Posterior cingulate gyrus (tissue), 11 donors: Measurements from ENCODE around the gene COL5A2.
A peak's percentile ranks its signal among the peaks of the same experiment; 100 is the strongest.

Experiments
- DNase-seq, 10 donors: peaks; one replicate each; pipeline versions ENCODE4 v3.0.0 to v3.0.0-alpha.2; 2020 to 2021; ENCODE audit warnings: mixed read lengths in 3 of 10
- intact Hi-C: fragments of 100-400 bp; cut with DNase I; formaldehyde crosslinking; loops from one replicate; pipeline ENCODE4 v1.15.1; 2023

The COL5A2 gene

DNA sequence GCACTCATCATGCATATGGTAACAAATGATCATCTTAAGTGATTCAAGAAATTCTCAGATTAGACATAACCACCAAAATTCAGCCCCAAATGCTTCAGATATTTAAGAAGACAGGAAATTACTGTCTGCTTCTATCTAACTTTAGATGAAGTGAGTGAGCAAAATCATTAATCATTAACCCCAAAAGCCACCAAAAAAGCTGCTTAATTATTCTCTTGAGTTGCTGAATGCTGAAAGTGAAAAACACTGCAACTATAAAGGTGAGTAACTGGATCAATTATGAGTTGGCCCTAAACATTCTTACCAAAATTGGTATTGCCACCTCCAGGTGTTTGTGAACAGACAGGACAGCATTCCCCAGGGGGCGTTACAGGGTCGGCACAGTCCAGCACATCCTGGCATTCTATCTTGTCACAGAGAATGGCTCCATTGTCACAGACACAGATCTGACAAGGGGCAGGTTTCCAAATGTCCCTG is 69.6 kb downstream of the COL5A2 start:
- intact Hi-C loops = no loop called here
- DNase-seq = no peak

DNA sequence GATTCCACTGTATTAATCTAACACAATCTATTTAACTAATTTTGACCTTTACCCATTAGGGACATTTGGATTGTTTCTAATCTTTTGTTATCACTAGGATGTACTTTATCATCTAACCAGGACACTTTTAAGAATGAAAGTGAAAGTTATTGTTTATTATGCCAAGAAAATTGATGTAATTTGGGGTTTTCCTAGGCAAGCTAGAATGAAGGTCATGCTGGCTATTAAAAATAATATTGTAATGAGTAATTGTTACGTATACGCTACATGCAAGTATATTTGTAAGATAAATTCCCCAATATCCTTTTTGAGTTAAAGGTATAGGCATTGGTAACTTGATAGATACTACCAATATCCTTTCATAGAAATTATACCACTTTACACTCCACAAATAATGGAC is 74.6 kb downstream of the COL5A2 start:
- DNase-seq = no peak
- intact Hi-C loops = no loop called here

DNA sequence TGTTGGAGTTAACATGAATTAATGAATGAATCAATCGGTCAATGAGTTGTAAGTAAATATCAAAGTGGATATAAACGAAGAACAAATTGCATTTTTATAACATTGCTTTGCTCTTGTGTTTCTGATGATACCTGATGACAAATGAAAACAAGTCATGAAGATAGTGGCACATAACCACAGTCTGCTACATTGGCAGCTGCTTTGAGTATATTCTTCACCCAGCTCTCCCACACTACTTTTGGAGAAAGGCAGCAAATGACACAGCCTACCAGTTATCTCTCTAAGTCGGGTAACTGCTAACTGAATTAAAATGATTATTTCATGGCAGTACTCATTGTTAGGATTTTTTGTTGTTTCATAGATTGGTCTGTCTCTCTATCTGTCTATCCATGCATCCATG is 76.8 kb downstream of the COL5A2 start:
- intact Hi-C loops = no loop called here
- DNase-seq = no peak

DNA sequence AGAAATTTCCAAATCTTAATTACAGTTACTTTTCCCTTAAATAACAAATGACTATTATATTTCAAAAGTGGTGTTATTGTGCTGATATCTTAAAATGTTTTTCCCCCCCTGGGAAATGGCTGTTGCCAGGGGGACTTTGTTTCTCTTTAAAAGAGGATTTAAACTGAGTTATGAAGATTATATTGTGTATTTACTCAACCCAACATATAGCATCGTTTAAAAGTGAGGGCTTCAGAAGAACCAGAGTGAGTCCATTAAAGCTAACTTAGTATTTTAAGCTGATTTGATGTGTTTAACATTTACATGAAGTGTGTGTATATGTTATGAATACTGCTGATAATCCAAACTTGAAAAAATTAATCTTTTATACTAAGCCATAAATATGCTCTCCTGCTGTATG is 81.6 kb downstream of the COL5A2 start:
- intact Hi-C loops = loop anchor here (10.0 kb wide), 1 partner anchor 187 kb away; no protein-coding TSS in a partner anchor

DNA sequence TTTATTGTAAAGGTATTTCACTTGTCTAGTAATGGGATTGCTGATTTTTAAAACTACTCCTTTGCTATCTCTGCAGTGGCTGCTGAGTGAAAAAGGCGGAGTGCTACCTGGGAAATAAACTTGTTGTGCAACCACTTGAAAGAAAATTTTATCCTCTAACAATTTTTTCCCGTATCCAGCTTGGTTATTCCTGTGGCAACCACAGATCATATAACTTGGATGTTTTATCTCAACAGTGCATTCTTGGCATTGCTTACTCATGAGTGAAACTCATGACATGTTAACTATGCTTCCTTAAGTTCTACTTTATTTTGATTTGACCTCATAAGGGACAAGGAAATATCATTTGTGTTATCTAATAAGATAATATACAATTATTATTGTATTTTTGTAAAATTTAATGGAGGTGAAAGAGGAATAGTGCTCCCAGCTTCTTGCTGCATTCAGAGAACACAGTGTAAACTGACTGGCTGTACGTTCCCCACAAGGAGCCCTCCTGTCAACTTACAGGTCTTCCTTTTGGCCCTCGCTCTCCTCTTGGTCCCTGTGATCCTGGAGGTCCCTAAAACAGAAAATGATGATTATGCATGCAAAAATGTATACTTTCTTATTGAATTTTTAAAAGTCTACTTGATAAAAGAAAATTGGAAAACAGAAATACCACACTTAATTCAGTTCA is 82.7 kb downstream of the COL5A2 start:
- intact Hi-C loops = loop anchor here (10.0 kb wide), 1 partner anchor 188 kb away; no protein-coding TSS in a partner anchor
- no peak for DNase-seq

More for the DNA sequence above, 81.6 kb downstream of the COL5A2 start:
- DNase-seq = no peak

DNA sequence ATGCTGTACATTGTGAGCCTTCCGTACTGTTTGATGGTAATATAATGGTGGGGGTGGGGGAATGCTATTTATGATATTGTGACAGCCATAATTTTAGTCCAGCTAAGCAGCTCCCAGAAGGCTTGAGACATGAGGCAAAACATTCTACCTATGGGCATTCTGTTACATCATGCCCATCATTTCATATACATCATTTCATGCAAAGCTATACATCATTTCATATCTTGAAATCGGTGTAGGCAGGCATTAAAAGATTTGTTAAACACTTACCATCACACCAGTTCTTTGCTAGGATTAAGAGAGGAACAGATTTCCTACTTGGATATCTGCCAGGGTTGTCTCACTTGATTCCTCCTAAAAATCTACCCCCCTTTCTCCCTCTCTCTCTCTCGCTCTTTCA is 84.5 kb downstream of the COL5A2 start:
- intact Hi-C loops = loop anchor here (2.0 to 10.0 kb wide), 3 partner anchors 190 to 318 kb away; no protein-coding TSS in a partner anchor
- DNase-seq = no peak

DNA sequence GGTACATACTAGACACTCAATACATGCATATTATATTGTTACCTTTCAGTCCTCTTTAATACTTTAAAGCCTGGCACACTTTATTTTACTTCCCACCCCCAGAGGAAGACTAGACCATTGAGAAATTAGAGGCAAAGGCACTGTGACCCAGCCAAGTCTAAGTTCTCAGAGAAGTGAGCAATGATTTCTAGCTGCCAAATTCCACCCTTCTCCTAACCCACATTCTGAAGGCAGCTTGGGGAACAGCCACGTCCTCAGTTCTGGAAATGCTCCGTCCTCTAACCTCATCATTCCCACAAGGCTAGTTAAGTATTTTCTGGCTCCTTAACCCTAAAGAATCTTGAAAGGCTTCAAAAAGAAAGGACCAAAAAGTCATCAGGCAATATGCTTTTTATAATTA is 86.6 kb downstream of the COL5A2 start:
- intact Hi-C loops = loop anchor here (10.0 kb wide), 1 partner anchor 192 kb away; no protein-coding TSS in a partner anchor
- DNase-seq = no peak

DNA sequence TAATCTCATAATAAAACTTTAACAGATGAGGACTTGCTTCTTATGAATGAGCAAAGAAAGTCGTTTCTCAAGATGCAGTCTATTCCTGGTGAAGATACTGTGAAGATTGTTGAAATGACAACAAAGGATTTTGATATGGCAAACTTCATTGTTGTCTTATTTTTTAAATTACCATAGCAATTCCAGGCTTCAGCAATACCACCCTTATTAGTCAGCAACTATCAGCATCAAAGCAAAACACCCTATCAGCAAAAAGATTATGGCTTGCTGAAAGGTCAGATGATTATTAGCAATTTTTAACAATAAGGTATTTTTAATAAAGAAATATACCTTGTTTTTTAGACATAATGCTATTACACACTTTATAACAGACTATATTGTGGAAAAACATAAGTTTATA is 88.3 kb downstream of the COL5A2 start:
- intact Hi-C loops = loop anchor here (10.0 kb wide), 1 partner anchor 194 kb away; no protein-coding TSS in a partner anchor
- DNase-seq = no peak

DNA sequence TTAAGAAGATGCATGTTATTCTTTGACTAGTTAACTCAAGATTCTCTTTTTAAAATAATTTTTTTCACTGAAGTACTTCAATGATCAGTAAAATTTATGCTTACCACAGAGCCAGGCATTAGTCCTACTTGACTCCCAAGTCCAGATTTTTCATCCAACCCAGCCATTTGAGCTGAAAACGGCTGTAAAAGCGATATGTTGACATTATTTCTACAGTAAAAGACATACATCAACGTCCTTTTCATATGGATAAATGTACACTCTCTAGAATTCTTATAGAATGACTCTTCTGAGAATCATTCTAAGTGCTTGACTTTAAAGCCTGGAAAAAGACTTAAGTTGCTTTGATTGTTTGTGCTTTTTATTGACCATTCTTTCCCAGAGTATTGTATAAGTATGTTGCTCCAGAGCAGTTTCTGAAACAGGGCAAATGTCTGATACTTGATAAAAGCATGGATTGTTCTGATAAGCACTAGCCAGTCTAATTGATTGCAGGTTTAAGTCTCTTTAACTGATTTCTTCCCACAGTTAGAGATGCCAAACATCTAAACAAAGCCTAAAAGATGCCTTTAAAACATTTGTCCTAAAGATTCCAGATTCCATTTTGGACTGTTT is 90.9 kb downstream of the COL5A2 start:
- no peak for DNase-seq
- intact Hi-C loops = no loop called here

DNA sequence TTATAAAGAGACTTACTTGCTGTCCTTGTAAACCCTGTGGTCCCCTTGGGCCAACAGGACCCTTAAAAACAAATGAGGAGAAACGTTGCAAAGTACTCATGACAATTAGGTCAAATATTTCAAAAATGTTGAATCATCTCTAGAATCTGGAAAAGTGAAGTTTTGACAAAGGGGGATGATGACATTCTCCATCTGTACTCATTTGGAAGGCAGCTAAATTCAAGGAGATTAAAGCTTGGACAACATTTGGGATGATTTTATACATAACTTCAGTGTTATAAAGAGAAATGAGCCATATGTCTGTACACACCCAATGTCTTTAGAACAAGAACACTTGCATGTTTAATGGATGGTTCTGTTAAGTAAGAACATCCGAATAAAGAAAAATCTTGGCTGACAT is 92.9 kb downstream of the COL5A2 start:
- intact Hi-C loops = no loop called here
- no peak for DNase-seq

DNA sequence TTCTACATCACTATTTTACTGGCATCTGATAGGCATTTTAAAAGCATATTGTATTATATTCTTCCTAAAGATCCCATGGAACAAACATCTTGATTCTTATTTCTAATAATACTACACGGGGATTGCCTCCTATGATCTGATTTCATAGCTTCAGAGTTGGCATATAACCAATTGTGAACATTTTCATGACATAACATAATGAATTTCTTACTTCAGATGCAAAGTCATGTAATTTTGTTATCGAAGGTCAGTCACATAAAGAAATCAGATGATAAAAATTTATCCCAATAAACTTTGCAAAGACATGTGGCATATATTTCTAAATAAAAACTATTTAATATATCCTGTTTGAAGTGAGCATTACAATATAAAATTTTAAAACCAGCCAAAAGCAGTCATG is 93.3 kb downstream of the COL5A2 start:
- intact Hi-C loops = no loop called here
- no peak for DNase-seq

DNA sequence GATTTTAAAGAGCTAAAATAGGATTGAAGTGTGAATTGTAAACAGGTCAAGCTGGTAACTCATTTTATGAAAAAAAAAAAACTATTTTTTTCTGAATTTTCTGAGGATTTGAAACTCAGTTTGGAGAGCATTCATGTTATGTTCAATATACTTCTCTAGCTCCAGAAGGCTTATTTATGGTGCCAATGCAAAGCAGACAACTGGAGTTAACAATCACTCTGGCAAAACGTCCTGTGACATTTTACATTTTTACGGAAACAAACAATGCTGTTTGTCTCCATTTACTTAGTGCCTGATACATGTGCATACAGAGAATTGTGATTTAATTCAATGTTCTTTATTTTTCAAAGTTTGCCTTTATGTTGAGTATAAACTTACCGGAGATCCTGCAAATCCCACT is 96.0 kb downstream of the COL5A2 start:
- intact Hi-C loops = no loop called here
- DNase-seq = no peak

DNA sequence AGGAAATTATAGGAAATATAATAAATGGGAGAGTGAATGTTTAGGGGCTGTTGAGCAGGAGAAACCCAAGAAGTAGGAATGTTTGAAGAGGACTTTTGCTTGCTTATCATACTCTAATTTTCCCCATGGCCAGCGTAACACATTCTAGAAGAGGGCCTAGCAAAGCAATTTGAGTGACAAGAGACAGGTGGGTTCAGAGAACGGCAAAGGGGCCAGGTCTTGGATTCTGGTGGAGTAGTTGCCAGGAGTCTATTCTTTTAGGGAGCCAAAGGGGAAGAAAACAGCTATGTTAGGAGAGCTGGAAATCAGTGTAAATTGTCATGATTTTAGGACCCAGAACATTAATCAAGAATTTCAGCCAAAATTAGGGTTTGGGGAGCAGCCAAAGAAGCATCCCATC is 96.5 kb downstream of the COL5A2 start:
- intact Hi-C loops = no loop called here
- no peak for DNase-seq

DNA sequence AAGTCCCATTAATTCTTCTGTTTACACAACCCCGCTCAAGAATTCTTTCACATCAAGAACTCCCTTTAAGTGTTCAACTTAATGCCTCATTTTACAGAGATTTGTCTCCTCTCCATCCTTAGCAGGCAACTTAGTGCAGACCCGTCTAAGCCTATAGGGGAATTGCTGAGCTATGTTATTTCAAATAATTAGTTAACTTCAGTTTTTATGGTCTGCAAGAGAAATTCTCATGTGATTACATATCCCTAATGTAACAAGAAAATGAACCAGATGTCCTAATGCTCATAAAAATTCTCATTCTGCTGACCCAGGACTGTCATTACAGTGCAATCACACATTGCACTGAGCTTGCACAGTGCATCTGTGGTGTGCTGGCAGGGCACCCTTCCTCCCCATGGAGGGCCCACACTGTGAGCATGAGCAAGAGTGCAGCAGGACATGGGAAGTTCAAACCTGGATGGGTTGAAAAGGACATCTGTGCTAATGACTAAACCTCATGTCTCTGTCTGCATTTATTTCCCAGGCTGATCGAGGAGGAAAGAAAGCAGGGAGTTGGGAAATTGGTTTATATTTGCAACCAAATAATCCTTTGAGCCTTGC is 97.1 kb downstream of the COL5A2 start:
- intact Hi-C loops = no loop called here
- peak in 1 of 10 donors; percentile 67 for DNase-seq

DNA sequence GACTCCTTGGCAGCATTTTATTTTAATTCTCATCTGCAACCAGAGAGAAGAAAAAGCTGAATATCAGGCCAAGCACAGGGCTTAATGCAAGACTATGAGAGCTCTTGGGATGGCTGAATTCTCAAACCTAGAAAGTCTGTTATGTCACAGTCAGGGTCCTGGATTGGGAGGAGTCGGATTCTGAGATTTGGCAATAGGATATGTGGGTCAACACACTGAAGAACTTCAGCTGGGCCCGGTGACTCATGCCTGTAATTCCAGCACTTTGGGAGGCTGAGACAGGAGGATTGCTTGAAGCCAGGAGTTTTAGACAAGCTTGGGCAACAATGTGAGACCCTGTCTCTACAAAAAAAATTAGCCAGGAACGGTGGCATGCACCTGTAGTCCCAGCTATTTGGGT is 103.0 kb downstream of the COL5A2 start:
- intact Hi-C loops = no loop called here
- DNase-seq = peak in 1 of 10 donors; percentile 34

DNA sequence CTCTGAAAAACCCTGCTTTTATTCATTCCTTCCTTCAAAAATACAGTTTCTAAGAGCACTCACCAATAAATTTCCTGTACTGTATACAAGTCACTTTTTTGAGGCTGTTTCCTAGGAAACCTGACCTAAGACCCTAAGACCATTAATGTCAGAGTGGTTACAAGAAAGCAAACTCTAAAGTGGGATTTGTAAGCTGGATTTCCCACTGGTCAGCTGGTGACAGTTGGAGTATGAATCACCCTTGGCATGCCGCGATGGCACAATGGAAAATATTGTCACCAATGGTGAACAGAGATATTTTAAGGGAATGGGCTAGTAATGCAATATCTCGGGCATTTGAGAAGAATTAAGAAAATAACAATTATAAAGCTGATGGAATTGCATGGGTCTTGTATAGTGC is 103.4 kb downstream of the COL5A2 start:
- intact Hi-C loops = no loop called here
- DNase-seq = no peak

DNA sequence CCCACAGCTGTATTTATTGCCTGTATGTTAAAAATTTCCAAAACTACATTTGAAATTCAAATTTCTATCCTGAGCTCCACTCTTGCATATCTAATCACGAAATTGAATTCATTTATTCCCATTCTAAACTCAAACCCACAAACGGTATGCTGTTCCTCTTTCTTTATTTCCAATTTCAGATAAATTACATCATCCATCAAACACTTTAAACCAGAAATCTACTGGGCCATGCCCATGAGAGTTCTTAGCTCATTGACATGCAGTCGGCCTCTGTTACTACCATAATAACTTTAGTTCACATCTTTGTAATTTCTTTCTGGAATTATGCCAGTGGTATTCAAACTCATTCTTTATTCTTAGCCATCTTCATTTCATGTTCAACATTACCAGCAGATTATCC is 105.1 kb downstream of the COL5A2 start:
- intact Hi-C loops = no loop called here

DNA sequence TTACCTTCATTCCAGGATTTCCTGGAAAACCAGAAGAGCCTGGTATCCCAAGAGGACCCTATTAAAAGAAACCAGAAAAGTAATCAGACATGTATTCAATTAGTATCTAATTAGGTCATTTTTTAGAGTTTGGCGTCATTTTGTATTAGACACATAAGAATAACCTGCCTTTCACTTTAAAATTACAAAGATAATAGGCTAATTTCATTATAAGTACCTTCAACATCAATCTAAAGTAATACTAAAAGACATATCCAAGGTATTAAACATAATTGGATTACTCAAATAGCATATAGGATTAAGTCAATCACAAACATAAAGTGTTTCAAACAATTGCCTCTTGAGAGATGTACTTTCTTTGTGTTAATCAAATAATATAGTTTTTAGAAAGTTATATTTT is 107.5 kb downstream of the COL5A2 start:
- no peak for DNase-seq
- intact Hi-C loops = no loop called here

More for the DNA sequence above, 105.1 kb downstream of the COL5A2 start:
- no peak for DNase-seq

DNA sequence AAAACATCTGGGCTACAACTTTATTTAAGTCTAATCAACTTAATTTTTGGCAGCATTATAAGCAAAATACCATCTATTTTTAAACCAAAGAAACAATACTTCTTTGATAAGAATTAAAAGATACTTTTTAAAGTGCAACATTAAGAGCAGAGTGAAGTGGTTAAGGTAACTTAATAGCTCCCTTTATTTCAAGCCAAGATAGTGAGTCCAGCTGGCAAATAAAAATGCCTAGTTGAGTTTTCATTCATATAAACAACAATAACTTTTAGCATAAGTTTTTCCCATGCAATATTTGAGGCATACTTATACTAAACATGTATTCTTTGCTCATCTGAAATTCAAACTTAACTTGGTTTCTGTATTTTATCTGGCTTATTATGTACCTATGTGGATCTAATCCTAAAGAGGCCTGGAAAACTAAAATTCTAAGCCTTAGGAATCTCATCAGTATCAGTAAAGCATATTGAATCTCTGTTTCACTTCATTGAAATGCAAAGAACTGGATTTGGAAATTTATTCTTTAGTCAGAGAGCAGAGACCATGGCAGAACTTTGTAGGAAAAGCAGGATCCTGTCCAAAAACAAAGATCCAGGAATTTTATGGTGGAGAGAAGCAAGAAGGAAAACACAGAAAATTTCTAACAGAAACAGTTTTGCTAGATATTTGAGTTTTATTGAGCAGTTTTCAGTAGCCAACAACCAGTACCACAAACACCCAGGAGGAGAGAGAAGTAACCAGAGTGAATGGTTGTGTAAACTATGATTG is 109.5 kb downstream of the COL5A2 start:
- DNase-seq = no peak
- intact Hi-C loops = no loop called here

DNA sequence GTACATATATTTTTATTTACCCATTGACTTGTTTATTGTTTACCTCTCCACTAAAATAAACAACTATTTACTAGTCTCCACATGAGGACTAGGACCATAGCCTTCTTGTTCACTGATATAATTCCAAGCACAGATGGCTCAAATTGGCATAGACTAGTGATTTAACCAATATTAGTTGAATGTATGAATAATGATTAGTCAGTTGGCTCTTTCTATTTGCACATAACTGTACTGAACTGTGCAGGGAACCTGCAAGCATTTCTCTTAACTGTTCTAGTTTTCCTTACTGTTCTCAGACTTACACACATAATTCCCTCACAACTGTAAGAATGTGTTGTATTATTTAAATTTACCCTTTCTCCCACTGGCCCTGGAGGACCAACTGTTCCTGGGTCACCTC is 113.5 kb downstream of the COL5A2 start:
- intact Hi-C loops = no loop called here
- DNase-seq = no peak

DNA sequence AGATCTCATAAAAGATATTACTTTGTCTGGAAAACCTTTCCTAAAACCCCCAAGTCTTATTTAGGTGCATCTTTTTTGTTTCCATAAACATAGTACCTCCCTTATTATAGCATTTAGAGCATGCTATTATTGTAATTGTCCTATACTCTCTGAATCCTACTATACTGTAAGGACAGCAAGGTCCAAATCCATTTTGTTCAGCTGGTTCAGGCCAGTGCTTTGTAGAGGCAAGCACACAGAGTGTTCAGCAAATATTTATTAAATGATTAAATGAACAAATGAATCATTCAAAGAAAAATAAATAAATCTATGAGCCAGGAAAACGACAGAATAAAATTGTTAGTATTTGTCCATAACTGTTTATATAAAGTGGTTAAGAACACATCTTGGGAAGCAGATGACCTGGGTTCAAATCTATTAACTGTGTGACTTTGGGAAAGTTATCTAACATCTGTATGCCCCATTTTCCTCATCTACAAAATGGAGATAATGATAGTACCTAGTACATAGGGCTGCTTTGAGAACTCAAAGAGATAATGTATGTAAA is 119.4 kb downstream of the COL5A2 start:
- intact Hi-C loops = no loop called here
- no peak for DNase-seq
